ENCODE data around the gene STARD10.

DNA sequence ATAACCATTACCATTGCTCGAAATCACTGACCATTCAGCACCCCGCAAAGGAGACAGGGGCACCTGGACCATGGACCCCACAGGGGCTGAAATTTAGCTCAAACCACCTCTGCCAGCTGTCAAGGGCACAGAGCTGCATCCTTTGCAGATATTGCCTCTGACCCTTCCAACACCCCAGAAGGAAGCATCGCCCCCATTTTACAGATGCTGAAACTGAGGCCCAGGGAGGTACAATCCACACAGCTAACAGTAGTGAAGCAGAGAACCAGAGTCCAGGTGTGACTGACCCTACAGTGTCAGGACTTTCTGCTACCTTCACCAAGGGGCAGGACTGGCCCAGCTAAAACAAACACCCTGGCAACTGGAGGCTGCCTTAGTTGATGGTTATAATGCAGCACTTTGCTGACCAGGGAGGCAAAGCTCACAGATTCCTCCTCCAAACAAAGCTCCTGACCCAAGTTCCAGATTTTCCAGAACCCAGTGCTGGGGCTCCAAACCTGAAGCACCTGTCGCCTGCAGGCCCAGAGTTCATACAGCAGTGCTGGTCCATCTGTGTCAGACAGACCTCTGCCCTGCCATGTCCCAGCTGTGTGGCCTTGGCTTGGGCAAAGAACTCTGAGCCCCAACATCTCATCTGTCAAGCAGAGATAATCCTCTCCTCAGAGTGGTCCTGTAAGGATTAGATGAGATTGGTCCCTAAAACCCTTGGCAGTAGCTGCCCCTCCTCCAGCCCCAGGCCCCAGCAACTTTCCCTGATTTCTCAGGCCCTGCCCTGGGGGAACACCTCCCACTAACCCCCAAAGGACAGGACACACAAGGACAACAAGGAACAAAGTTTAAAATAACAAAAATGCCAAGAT, 26.4 kb downstream of the STARD10 start:
- TF ChIP-seq, protein P1, sequence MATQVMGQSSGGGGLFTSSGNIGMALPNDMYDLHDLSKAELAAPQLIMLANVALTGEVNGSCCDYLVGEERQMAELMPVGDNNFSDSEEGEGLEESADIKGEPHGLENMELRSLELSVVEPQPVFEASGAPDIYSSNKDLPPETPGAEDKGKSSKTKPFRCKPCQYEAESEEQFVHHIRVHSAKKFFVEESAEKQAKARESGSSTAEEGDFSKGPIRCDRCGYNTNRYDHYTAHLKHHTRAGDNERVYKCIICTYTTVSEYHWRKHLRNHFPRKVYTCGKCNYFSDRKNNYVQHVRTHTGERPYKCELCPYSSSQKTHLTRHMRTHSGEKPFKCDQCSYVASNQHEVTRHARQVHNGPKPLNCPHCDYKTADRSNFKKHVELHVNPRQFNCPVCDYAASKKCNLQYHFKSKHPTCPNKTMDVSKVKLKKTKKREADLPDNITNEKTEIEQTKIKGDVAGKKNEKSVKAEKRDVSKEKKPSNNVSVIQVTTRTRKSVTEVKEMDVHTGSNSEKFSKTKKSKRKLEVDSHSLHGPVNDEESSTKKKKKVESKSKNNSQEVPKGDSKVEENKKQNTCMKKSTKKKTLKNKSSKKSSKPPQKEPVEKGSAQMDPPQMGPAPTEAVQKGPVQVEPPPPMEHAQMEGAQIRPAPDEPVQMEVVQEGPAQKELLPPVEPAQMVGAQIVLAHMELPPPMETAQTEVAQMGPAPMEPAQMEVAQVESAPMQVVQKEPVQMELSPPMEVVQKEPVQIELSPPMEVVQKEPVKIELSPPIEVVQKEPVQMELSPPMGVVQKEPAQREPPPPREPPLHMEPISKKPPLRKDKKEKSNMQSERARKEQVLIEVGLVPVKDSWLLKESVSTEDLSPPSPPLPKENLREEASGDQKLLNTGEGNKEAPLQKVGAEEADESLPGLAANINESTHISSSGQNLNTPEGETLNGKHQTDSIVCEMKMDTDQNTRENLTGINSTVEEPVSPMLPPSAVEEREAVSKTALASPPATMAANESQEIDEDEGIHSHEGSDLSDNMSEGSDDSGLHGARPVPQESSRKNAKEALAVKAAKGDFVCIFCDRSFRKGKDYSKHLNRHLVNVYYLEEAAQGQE (IDR thresholded peaks at IDR 0.05): no peak
- TF ChIP-seq CTCF (IDR thresholded peaks at IDR 0.05) (no peak), EP300 (IDR thresholded peaks at IDR 0.05) (no peak), PBX3 (IDR thresholded peaks at IDR 0.05) (no peak), HMGXB4 (CRISPR knock-in tag; IDR thresholded peaks at IDR 0.05; ENCODE audit: borderline replicate concordance) (no peak)
